ENCODE data around the gene GFRA1.
A peak's percentile ranks its signal among the peaks of the same experiment; 100 is the strongest.

GFRA1 gene

DNA sequence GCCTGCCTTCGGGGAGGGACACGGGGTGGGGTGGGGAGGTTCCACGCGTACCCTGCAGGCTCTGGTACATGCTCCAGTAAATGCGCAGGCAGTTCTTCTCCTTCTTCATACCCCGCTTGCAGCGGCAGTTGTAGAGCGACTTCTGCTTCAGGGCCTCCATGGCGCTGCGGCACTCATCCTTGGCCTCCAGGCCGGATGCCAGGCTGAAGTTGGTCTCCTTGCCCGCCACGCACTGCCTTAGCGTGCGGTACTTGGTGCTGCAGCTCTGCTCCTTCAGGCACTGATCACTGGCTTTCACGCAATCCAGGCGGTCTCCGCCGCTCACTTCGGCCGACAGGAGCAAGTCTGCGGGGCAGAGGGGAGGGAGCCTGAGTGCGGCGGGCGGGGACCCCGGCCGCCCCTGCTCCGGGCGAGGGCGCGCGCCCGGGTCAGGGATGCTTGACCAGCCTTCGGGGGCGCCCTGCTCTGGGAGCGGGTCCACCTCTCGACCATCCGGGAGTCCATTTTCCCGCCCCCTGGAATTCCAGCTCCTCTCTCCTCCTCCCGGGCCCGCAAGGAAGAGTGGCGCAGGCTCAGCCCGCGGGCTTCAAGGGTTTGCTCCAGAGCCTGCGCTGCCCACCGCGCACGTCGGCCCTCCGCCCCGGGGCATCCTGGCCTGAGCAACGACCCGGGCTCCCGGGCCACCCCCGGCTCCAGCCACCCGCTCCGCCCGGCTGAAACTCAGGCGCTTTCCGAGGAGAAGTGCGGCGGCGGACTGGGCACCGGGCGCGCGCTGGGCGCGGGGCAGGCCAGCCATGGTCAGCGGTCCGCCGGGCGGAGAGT lies 2.0 kb downstream of the GFRA1 start:
- no peak for DNase-seq (ENCODE audit: low spot score)

DNA sequence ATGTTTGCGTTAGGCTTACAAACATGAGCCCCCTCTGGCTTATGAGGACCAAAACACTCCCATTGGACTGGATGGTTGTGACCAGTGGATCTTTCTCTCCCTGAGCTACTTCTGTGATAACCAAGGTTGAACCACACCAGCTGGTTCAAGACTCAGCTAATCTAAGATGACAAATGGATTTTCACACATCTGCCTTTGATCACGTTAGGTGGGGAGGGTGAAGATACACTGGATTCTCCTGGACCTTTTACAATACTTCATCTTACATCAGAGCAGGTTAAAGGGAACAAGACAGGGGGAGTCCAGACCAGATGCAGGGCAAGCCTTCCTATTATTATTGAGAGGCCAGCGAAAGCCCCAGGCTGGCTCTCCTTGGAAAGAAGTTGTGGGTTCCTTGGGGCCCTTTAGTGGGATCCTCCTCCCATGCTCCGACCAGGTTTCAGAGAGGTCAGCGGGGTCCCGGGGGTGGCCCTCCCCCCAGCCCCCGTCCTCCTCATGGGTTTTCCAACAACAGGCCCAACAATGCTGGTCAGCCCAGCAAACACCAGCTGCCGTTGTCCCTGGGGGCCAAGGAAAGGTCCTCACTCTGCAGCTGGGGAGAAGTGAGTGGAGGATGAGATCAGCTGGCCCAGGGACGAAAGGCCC lies 2.8 kb downstream of the GFRA1 start:
- no peak for DNase-seq (ENCODE audit: low spot score)

DNA sequence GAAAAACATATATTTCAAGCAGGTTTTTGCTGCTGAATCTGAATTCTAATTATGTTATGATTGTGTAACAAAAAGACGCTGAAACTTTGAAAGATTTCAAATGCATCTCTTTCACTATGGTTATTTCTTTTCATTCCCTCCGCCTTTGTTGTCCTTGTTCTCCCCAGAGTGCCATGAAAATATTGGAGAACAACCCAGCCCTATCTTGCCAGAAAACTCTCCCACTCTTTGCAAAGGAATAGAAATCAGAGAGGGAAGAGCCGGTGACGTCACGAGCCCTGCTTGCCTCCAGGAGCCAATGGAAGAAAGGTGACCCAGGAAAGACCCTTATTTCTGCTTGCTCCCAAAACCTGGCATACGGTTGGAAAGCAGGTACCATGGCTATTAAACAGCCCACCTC lies 3.4 kb downstream of the GFRA1 start:
- no peak for DNase-seq (ENCODE audit: low spot score)

DNA sequence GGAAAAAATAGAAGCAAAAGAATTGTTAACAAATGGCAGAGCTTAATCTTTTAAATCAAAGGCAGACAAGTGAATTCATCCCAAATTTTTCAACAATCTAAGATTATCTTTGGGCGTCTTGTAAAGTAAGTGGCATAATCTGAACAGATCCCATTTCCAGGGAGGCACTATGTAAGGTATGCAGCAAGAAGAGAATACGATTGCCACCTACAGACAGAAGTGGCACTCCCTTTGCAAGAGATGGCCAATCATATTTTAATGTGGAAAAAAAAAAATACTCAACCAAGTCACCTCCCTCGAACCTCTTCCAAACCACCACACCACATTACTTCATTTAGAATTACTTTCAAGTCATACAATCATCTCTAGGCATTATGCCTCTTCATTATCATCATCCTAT lies 4.0 kb downstream of the GFRA1 start:
- DNase-seq (ENCODE audit: low spot score), result peak; percentile 21

DNA sequence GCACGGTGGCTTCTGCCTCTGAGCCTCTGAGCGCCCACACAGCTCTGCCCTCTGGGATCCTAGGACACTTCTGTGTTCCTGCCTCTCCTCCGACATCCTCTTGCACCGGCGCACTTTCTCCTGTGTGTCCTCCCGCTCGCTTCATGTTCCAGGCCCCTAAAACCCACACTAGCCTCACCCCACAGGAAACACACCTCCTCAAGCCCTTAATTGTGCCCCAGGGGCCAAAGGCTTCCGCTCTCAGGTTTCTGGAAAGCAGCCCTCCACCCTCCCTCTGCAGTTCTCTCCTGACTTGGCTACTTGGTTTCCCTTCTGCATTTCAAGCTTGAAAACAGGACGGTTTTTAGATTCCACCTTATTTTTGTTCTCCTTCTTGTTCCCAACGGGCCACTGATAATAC lies 7.3 kb downstream of the GFRA1 start:
- DNase-seq (ENCODE audit: low spot score), result peak; percentile 7

DNA sequence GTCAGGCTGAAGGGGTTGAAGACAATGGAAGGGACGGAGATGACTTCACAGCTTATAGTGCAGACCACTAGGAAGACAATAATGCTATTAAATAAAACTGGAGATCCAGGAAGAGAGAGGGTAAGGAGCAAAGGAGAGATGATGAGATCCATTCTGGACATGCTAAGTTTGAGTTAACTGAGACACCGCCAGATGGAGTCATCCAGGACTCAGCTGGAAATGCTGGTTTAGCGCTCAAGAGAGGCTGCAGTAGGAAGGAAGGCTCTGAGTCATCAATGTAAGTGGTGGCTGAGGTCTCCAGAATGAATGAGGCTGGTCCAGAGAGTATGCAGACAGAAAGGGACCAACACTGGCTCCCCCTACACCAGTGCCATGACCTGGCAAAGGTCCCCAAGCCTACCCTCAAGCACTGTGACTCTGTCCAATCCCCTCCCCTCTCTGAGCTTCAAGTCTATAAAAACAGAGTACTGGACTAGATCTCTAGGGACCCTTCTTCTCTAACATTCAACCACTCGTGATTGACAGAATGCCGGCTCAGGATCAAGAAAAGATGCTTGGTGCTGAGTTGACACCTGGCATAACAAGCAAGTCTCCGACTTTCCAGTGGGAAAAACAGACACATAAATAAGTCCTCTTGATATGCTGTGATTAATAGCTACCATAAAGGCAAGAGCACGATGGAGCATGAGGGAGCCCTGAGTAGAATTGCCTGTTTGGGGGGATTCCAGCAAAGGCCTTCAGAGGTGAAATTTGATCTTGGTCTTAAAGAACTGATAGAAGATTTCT lies 8.9 kb downstream of the GFRA1 start:
- no peak for DNase-seq (ENCODE audit: low spot score)

DNA sequence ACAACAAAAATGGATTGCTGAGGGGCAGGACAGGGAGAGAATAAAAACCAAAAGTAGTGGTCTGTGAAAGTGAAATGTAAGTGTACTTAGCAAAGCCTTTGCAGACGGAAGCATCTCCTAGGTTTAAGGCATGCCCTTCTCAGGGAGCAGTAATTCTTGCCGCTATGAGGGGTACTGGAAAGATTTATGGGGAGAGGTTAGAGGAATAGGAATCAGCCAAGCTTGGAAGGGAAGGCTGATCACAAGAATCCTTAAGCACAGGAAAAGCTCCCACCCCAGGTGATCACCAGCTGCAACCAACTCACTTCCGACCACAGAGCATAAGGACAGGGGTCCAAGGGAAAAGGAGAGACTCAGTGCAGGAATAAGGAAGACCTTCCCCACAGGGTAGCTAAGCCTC lies 10.3 kb downstream of the GFRA1 start:
- no peak for DNase-seq (ENCODE audit: low spot score)

DNA sequence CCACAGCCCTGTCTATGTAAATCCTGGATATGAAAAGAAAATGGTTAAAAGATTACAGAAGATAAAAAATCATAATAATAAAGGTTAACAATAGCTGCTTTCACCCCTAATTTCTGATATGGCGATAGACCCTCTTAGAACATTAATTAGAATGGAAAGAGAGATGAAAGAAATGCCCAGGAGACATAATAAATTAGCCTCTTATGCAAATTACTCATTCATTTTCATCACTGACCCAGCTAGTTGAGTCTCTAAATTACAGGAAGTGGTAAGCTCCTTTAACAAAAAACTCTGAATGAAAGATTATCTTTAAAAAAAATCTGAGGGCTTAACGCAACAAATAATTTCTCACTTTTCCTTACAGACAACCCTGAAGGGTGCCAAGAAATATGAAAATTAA lies 12.4 kb downstream of the GFRA1 start:
- DNase-seq (ENCODE audit: low spot score), result no peak

DNA sequence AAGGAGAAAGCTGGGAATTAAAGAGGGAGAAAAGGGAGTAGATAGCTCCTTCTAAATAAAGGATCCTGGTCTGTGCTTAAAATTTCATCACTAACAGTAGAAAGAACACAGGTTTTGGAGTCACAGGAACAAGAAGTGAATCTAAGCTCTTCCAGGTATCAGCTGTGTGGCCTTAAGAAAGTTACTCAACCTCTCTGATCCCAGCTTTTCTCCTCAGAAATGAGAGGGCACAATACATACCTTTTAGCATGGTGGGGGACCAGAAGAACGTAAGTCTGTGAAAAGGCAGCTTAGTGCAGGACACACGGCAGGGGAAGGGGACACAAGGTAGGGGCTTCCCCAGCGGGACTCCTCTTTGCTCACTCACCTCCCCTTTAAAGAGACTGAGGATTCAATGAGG lies 13.4 kb downstream of the GFRA1 start:
- no peak for DNase-seq (ENCODE audit: low spot score)

DNA sequence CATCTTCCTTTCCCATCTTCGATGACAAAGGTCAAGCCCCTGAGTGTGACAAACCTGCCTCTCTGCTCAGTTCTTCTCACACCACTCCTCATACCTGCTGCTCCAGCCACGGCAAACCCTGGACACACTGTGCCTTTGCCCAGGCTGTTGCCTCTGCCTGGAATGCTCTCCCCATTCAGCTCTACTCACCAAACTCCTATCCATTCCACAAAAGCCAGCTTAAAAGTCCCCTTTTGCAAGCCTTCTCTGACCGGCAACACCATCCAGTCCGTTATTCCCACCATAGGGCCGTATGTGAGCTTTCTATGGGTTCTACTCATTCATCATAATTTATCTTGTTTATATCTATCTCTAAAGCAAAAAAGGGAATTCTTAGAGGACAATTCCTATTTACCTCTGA lies 15.2 kb downstream of the GFRA1 start:
- no peak for DNase-seq (ENCODE audit: low spot score)

DNA sequence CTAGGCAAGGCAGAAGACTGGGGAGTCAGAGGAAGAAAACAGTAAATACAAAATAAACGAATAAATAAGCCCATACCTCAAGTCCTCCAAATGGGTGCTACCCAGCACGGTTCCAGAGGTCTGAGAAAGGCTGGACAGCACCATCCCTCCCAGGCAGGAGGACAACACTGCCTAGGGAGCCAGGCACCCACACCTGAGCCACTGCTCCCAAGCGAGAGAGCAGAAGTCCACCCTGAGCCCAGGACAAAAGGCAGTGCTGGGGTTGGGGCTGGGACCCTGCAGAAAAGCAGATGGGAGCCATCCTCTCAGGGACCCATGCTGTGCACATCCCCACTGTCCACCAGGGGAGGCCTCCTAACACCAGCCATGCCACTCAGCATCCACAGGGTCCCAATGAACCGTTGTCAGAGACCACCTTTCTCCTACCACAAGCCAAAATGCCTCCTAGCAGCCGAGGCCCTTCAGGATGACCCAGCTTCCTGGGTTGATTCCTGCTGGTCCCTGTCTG lies 16.2 kb downstream of the GFRA1 start:
- no peak for DNase-seq (ENCODE audit: low spot score)

DNA sequence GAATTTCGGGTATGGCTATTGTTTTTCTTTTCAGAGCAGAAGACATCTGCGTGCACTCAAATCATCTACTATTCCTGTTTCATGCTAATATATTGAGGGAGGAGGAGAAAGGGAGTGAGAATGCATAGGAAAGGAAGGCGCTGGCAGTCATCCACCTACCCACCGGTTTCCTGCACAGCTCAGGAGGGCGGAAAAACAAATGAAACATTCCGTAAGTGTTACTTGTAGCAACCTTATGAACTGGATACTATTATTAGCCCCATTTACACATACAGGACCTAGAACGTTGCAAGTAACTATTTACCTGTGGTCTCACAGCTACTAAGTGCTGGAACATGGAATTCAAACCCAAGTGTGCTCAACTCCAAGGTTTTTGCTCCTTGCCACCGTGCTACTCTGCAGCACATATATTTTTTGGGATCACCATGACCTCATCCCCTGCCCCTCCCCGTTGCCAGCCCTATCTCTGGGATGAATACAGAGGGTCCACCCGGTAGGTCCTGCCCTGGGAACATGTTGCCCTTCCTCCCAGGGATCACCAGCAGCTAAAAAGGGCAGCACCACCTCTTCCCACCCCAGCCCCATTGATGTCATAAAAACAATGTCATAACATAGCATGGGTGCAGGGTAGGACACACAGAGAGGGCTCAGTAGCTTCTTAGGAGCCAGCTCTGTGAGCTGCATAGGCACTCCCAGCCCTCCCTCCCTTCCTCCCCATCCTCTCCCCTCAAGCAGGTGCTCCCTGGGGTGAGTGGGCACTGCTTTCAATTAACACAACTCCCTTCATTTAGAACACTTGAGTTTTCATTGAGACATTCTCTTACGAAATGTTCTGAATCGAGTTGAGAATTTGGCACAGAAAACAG lies 16.9 kb downstream of the GFRA1 start:
- no peak for DNase-seq (ENCODE audit: low spot score)

DNA sequence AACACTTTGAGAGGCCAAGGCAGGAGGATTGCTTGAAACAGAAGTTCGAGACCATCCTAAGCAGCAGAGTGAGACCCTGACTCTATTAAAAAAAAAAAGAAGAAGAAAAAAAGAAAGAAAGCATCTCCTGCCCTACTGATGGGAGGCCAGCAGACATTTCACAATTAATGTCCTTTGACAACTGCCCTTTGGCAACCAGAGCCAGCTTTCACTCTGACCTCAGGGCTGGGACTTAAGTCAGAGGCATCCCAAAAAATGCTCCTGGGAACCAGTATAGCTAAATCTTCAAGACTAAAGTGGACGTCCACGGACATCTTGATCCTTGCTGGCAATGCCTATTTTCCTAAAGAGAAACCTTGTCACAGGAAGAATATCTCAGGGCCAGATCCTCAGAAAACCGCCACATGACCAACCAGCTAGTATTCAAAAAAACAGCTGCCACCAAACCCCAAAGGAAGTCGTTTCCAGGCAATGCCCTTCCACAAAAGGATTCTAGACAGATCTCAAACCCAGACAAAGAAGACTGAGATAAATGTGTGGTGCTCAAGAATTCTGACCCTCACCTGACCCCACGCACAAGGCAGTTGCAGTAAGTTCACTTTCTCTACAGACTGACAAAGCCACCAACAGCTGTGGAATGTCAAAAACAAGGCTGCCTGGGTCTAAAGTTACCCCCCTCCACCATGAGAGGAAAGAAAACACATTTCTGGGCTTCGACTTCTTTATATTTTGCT lies 18.4 kb downstream of the GFRA1 start:
- DNase-seq (ENCODE audit: low spot score), result no peak

DNA sequence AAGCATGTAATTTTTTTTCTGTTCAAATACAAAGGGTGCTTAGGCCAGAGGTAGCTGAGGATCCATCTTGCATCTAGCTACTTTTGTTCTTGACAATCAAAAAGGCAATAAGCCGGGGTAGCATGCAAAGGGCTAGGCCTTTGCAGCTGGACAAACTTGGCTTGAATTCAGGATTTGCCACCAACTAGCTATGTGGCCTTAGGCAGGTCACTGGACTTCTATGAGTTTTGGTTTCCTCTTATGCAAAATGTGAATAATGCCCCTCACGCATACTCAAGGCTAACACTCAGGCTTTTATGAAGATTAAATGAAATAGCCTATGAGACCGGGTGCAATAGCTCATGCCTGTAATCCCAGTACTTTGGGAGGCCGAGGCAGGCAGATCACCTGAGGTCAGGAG lies 19.3 kb downstream of the GFRA1 start:
- DNase-seq (ENCODE audit: low spot score), result no peak

DNA sequence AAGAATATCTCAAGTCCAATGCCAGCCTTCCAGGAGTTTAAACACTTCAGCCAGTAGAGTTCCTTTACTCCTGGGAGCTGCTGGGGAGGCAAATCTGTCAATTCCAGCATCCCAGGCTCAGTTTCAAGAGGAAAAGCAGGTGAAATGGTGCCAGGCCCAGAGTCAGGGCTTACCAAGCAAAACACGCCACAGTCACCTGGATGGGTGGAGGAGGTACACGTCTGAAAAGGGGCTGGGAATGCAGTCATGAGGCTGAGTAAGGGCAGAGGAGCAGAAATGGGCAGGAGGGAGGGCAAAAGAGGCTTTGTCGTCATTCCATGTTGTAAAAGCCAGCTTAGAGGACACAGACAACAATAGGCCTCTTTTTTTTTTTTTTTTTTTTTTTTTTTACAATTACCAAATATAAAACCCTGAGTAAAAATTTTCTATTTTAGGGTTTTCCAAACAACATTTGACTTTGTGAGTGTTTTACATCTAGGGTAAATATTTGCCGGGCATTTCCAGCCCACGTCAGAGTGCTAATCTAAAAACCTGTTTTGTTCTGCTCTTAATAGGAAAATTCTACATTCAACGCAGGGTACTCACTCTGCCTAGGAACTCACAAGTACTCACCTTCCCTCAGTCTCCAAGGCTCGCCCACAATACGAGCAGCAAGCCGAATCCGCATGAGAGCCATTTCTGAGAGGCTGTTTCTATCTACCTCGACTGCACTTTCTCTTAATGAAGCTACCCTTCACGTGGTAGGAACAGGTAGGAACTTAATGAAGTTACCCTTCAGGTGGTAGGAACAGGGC lies 21.2 kb downstream of the GFRA1 start:
- DNase-seq (ENCODE audit: low spot score), result no peak

DNA sequence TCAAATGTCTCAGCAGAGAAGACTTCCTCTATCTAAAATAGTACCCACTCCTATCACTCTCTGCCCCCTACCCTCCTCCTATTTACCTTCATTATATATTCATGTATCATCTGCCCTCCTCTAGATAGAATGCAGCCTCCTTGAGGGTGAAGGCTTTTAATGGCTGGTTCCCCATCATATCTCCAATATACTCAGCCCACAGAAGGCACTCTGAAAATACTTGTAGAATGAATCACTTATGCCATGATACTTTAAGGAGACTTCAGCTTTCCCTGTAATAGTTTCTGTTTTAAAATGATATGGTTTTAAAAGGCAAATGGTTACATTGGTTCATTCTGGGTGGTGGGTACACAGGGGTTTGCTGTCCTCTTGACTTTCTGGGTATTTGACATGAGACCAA lies 25.3 kb downstream of the GFRA1 start:
- no peak for DNase-seq (ENCODE audit: low spot score)

DNA sequence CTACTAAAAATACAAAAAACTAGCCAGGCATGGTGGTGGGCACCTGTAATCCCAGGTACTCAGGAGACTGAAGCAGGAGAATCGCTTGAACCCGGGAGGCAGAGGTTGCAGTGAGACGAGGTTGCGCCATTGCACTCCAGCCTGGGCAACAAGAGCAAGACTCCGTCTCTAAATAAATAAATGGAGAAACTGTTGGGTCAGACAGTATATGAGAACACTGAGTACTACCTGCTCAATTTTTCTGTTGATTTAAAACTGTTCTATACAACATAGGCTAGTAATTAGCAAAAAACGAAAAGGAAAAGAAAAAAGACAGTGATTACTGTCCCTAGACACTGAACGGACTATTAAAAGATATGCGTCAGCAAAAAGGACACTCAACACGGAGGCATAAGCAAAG lies 26.7 kb downstream of the GFRA1 start:
- DNase-seq (ENCODE audit: low spot score), result no peak

DNA sequence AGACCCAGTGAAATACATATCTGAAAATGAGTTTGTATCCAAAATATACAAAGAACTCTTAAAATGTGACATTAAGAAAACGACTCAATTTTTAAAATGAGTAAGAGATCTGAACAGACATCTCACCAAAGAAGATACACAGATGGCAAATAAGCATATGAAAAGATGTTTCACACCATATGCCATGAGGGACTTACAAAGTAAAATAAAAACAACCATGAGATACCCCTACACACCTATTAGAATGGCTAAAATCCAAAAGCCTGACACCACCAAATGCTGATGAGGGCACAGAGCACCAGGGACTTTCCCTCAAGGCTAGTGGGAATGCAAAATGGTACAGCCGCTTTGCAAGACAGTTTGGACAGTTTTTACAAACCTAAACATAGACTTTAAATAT lies 27.9 kb downstream of the GFRA1 start:
- no peak for DNase-seq (ENCODE audit: low spot score)

DNA sequence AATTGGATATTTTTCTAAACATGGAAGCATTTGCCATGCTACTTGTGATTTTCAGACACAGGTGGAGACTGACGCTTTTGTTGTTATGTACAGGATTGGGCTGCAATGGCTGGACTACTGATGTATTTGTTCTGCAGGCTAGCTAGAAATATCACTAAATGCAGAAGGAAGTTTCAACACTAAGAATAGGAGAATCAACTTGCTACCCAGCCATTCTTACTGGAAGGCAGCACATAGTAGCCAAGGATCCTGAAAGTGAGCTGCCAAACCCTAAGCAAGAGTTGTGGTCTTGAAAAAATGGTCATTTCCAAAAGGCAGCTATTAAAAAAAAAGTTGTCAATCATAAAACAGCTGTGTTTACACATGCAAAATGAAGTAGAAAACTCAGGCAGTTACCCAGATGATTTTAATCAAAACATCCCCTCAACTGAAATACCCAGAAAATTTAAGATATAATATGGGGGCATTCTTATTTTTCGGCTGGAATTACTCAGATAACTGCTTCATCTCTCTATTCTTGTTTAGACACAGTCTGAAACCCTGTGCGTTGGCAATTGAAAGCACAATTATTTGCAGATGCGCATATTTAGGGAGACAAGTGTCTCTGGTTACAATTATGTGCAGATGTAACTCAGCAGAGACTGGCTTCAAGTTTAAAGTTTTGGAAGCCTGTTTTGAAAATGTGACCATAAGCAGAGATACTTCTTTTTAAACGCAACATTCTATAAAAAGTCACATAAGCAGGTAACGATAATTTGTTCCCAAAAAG lies 31.2 kb downstream of the GFRA1 start:
- DNase-seq (ENCODE audit: low spot score), result no peak

DNA sequence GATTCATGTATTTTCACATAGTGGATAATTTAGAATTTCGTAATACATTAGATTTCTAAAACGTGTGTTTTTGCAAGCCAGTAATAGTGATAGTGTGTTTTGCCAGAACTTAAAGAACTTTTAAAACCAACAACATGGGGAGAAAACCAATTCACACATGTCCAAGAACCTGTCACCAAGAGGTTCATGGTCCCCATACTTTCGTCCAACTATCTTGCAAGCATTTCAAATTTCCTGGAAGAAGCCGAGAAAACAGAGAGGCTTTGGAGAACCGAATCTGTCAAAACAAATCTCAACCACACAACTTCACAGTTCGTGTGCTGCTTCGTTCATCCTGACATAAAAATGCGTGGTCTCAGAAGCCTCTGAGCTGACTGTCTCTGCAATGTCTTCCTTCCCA lies 31.9 kb downstream of the GFRA1 start:
- no peak for DNase-seq (ENCODE audit: low spot score)

Data from SW480 (cell line).